ENCODE measurements around the gene SPOPL. TPM values are rescaled to one million over a fixed set of nuclear protein-coding genes. Genes with fewer than 3 reads are reported as not detected.
"Not testable (repeated sequence)": the region's sequence is repeated elsewhere in the genome, so short reads cannot be mapped to it uniquely, and the experiment has no call there.

SPOPL gene
- total RNA-seq, 4 donors from 2014 or later: 20.6 to 40.1 (median 29.7) TPM

DNA sequence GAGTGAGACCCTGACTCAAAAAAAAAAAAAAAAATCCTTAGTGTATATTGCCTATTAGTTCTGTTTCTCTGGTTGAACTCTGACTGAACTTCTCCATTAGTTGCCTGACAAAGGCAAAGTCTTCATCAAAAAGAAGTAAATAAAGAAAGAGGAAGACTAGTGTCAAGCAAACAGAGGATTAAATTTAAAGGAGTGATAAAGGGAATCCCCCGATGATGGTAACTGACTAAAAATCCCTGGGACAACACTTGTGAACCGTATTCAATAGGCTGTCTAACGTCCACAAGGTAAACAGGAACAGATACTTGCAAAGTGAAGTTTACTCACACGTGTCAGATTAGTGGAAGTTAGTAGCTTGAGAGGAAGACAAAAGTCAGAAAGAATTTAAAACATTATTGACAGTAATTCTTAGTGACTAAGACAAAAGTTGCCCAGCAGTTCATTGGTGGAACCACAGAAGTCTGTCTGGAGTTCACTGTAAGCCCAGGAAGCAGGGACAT, 26.2 kb upstream of the SPOPL start:
- 73 to 82% methylated on average over 4 of the region's 4 CpGs for WGBS, 2 donors
- no peak for DNase-seq (ENCODE audit: low spot score in 2 of 2)
- no peak overlapping the region for H3K4me3 ChIP-seq (ENCODE audit: low read depth, poor library complexity, severe bottlenecking)
- intact Hi-C loops (cut with DNase I; ENCODE audit: low total_unique reads): no loop called here
- TF ChIP-seq, protein P1, sequence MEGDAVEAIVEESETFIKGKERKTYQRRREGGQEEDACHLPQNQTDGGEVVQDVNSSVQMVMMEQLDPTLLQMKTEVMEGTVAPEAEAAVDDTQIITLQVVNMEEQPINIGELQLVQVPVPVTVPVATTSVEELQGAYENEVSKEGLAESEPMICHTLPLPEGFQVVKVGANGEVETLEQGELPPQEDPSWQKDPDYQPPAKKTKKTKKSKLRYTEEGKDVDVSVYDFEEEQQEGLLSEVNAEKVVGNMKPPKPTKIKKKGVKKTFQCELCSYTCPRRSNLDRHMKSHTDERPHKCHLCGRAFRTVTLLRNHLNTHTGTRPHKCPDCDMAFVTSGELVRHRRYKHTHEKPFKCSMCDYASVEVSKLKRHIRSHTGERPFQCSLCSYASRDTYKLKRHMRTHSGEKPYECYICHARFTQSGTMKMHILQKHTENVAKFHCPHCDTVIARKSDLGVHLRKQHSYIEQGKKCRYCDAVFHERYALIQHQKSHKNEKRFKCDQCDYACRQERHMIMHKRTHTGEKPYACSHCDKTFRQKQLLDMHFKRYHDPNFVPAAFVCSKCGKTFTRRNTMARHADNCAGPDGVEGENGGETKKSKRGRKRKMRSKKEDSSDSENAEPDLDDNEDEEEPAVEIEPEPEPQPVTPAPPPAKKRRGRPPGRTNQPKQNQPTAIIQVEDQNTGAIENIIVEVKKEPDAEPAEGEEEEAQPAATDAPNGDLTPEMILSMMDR (IDR thresholded peaks at IDR 0.05): no peak
- TF ChIP-seq POLR2A (IDR thresholded peaks at IDR 0.05): no peak

- H3K4me3 ChIP-seq (ENCODE audit: low read depth, poor library complexity, severe bottlenecking): no peak overlapping the region
- intact Hi-C loops (cut with DNase I; ENCODE audit: low total_unique reads): no loop called here
- DNase-seq (ENCODE audit: low spot score in 2 of 2): no peak
- TF ChIP-seq, protein P1 (IDR thresholded peaks at IDR 0.05): no peak
- TF ChIP-seq POLR2A (IDR thresholded peaks at IDR 0.05): no peak
Observed at GRCh38 chr2:138476186-138476585, 25.4 kb upstream of the SPOPL start.

- intact Hi-C loops (cut with DNase I; ENCODE audit: low total_unique reads): no loop called here
- no peak for TF ChIP-seq POLR2A (IDR thresholded peaks at IDR 0.05)
- TF ChIP-seq, protein P1 (IDR thresholded peaks at IDR 0.05): no peak
- H3K4me3 ChIP-seq (ENCODE audit: low read depth, poor library complexity, severe bottlenecking): no peak overlapping the region
- DNase-seq (ENCODE audit: low spot score in 2 of 2): no peak
- 92 to 95% methylated on average over 4 of the region's 4 CpGs for WGBS, 2 donors
Observed at GRCh38 chr2:138476940-138477339, 24.6 kb upstream of the SPOPL start.

- H3K4me3 ChIP-seq (ENCODE audit: low read depth, poor library complexity, severe bottlenecking); intact Hi-C loops (cut with DNase I; ENCODE audit: low total_unique reads): not testable (repeated sequence)
Observed at GRCh38 chr2:138482796-138483195, 18.8 kb upstream of the SPOPL start.

DNA sequence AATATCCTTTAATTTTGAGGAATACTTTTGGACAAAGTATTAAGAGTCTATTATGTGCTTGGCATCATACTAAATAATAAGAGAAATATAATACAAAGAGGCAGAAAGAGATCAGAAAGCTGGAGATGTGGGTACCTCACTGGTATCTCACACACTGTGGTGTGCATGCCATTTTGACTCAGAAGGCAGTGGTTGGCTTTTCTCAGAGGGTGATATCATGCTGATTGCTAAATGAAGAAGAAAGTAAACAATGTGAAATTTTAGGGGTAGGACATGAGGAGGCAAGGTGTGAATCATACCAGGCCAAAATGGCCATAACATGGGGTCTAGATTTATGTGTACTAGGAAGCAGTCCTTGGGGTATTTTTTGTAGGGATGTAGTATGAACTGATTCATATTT, 16.6 kb upstream of the SPOPL start:
- DNase-seq (ENCODE audit: low spot score in 2 of 2): no peak
- no peak overlapping the region for H3K4me3 ChIP-seq (ENCODE audit: low read depth, poor library complexity, severe bottlenecking)
- intact Hi-C loops (cut with DNase I; ENCODE audit: low total_unique reads): no loop called here
- TF ChIP-seq POLR2A (IDR thresholded peaks at IDR 0.05): no peak
- TF ChIP-seq, protein P1 (IDR thresholded peaks at IDR 0.05): no peak

More at GRCh38 chr2:138482796-138483195, 18.8 kb upstream of the SPOPL start:
- DNase-seq (ENCODE audit: low spot score in 2 of 2): not testable (repeated sequence)

GRCh38 chr2:138486363-138487198, 15.0 kb upstream of the SPOPL start:
- WGBS, 2 donors: 33 to 39% methylated on average over 2 of the region's 2 CpGs
- H3K4me3 ChIP-seq (ENCODE audit: low read depth, poor library complexity, severe bottlenecking): no peak overlapping the region
- no peak for DNase-seq (ENCODE audit: low spot score in 2 of 2)
- intact Hi-C loops (cut with DNase I; ENCODE audit: low total_unique reads): no loop called here
- TF ChIP-seq POLR2A (IDR thresholded peaks at IDR 0.05): no peak
- TF ChIP-seq, protein P1 (IDR thresholded peaks at IDR 0.05): no peak
